T-helper 22 cell (primary cell): ENCODE data around the gene KCNN2.

Source experiments
- DNase-seq: peaks from one replicate; pipeline ENCODE4 v3.0.0-alpha.2; 2020; ENCODE audit warnings: low read depth

KCNN2 gene

DNA sequence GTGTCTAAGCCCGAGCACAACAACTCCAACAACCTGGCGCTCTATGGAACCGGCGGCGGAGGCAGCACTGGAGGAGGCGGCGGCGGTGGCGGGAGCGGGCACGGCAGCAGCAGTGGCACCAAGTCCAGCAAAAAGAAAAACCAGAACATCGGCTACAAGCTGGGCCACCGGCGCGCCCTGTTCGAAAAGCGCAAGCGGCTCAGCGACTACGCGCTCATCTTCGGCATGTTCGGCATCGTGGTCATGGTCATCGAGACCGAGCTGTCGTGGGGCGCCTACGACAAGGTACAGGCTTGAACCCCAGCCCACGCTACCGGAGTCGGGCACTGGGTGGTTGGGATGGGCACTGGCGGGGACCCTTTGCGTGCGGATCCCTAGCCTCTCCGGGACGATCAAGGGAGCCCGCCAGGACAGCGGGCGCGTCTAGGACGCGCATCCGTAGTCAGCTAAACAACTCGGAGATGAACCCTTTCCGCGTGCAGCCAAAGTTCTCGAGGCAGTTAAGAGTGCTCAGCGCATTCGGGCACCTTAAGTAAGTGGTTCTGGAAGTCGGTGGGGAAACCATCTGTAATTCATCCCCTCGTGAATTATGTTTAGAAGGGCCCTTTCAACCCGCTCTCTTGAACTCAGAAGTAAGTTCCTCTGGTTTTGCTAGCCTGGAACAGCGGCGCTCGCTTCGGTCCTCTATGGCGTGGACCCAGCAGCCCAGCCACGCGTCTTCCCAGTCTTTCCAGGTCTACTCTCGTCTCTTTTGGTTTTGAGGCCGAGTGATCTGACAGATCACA, 1.3 kb downstream of the KCNN2 start:
- DNase-seq: no peak

DNA sequence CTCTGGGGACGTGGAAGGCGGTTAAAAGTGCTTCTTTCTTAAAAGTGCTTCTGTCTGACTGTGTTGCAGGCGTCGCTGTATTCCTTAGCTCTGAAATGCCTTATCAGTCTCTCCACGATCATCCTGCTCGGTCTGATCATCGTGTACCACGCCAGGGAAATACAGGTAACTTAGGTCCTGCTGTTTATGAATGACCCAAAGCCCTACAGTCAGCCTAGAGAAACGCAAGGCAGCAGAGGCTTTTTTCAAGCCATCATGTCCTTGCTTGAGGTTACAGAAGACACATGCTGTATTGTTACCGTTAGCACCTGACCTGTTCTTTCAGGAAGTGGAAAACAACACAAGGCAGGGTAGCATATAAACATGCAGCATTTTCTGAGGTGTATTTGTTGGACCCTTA, 2.0 kb downstream of the KCNN2 start:
- DNase-seq: no peak

DNA sequence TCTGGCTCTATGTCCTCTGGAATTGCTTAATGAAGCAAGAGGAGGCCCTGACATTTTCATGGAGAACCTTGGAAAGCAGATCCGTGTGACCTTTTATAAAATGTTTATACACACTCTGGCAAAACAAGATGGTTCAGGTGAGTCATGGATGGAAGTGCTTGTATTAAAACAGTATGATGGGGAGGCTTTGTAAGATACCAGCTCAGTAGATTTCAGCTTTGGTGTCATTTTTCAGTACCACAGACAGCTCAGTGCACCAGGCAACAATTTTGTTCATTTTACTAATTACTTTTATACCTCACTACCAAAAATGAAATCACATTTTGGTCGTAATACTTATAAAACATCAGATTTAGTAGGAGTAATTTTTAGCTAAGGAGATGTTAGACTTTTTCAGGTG, 5.2 kb downstream of the KCNN2 start:
- no peak for DNase-seq

DNA sequence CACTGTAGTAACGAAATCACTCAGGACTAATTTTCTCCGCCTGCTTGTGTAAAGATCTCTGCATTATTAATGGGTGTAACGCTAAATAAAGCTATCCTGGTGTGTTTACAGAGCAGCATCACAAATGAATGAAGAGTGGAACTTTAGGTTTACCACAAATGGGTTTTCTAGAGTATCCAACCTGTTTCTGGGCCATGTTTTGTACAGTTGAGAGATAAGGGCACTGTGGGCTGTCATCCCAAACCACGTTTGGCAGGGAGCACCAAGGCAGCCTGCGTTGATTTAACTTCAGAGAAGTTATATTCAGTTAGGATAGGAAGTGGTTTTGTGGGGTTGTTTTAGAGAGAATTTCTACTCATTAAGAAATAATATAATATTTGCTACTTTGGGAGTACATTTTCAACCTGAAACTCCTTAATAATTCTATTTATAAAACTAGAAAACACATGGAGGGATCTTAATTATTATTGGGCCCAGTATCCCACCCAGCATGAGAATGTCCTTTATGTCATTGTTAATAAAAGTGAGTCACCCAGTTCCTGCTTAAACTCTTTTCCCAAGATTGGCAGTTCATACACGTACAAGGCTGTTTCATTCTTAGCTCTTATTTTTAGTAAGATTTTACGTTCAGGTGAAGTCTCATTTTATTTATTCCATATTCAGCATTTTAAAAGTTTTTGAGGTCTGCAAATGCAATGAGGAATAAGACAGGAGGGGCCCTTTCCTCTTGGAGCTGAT, 8.0 kb downstream of the KCNN2 start:
- no peak for DNase-seq

DNA sequence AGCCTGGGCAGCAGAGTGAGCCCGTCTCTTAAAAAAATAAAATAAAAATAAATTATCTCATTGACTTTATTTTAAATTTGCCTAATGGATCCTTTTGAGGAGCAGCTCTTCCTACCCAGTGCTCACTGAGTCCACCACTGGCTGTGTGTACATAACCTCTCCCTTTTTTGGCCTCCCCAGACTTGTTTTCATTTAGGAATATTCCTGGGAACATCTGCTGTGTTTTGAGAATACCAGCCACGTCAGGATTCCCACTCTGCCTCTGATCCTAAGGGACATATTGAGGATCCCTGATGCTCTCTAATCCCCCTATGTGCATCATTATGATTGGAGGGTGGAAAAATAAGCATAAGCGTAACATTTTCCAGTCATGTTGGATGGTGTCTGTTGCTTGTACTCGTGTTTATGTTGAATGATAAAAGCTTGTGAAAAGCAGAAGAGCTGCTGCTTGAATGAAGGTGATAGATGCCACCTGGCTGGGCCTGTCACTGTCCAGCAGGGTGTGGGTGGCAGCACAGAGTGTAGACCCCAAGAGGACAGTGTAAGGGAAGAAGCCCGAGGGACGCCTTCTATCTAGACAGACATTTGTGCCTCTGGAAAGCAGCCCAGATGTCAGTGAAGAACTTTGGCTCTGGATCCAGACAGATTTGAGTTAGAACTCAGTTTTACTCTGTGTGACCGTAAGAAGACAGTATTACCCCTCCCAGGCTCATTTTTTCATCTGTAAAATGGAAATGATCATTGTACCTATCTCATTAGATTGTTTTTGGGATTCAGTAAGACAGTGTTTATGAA, 15.4 kb downstream of the KCNN2 start:
- DNase-seq: no peak

DNA sequence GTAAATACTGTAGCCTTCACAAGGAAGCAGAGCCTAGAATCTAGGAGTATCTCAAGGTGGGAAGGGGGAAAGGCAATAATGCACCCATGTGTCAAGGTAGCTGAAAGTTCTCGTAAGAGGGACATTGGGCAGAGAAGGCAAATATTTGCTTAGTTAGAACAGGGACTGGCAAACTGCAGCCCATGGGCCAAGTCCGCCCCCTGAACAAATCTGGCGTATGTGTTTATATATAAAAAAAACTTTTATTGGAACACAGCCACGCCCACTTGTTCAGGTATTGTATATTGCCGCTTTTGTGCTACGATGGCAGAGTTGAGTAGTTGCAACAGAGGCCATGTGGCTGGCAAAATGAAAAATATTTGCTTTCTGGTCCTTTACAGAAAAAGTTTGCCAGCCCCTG, 16.1 kb downstream of the KCNN2 start:
- DNase-seq: no peak

DNA sequence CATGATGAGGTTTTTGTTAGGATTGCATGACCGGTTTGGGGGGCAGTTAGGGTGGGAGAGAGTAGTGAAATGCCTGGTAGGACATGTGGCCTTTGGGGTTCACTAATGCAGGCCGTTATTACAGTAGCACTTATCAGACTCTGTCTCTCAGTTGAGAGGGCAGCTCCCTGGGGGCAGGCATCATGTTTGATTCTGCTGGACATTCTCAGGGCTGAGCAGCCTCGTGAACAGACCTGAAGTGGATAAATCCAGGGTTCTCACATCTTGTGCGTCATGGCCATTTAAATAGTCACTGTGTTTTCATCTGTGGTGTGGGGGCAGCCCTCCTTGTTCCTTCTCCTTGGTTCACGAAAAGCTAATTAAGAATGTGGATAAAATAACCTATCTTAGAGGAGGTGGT, 18.9 kb downstream of the KCNN2 start:
- no peak for DNase-seq

DNA sequence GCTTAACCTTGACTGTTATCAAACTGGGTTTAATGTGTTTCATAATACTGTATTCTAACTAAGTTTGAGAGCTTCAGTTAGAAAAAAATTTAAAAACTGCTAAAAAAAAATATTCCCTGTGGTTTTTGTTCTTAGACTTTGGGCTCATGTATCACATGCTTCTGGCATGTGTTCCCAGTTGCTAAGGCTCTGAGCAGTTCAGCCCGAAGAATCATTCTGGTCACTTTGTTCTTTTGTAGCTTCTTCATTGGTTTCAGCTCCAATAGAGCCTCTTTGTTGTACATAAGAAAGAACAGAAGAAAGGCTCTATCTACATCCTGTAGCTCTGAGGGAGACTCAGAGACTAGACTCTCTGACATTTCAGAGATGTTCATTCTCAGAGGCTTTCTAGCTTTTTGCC, 25.6 kb downstream of the KCNN2 start:
- no peak for DNase-seq

DNA sequence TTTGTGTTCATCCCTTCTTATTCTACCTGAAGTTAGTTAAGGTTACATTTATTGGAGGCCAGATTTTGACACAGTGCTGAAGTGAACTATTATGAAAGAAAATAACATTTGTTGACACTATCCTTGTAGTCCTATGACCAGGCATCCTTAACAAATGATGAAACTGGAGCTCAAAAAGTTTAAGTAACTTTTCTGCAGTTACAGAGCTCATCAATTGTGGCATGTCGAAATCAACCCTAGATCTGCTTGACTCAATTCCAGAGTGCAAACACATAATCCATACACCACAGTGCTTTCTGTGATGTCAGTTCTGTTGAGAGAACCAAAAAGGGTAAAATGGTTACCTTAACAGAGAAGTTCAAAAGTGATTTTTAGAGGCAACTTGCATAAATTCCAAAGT, 28.6 kb downstream of the KCNN2 start:
- no peak for DNase-seq

DNA sequence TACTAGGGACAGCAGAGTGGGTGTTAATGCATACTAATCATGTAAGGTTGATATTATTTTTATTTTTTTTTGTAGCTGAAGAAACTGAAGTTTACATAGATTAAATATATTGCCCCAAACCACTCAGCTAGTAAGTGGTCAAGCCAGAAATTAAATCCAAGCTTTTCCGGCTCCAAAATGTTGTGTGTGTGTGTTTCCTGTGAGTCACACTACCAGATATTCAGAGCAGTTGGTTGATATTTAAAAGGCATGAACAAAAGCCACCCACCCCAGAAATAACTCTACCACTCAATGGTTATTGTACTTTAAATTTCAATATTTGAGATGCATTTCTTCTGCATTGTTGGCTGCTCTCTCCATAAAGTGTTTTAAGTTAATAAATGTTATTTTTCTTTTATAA, 29.5 kb downstream of the KCNN2 start:
- DNase-seq: no peak

DNA sequence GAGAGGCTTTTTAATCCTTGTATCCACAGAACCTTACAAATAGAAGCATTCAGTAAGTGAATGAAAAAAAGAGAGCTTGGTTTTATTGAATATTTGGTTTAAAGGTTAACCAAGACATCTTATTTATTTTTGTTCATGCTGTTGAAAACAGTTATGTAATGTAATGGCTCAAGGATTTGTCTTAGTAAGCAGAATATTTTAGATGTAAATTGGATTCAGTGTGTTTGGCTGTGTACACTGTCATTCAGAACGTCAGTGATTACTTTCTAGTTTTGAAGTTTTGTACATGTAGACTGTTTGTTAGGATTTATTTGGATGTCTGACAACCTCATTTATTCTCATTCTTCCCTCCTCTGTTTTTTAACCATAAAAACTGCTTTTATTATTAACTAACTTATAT, 31.3 kb downstream of the KCNN2 start:
- DNase-seq: no peak

DNA sequence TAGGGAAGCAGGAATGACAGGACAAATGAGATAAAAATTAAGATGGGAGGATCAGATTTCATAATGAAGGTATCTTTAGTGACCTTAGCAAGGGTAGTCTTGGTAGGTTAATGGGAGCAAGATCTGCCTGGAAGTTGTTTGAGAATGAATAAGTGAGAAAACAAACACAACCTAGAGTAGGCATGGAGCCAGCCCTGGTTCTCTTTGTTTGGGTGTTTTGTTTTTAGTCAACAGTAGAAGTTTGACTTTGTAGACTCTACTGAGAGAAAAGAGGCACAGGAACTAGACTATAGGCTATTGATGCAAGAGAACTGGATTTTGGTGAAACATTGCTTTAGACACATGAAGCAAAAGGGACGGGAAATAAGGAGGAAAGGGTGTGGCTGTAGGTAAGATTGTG, 40.3 kb downstream of the KCNN2 start:
- DNase-seq: no peak

DNA sequence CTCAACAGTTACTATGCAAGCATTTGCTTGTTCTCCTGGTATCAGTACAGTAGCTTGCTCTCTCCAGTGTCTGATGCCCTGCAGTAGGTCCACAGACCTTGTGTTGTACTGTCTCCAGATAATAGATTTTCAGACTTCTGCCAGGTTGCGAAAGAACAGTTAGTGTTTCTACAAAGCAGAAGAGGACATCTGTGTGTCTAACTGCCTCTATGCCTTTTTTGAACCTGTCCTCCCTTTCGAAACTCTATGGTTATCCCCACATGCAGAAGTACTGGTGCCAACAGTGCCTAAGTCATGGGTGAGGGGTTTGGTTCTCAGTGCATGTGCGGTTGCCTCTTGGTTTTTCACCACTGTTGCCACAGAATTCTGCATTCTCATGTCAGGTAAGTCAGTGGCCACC, 45.9 kb downstream of the KCNN2 start:
- DNase-seq: no peak

DNA sequence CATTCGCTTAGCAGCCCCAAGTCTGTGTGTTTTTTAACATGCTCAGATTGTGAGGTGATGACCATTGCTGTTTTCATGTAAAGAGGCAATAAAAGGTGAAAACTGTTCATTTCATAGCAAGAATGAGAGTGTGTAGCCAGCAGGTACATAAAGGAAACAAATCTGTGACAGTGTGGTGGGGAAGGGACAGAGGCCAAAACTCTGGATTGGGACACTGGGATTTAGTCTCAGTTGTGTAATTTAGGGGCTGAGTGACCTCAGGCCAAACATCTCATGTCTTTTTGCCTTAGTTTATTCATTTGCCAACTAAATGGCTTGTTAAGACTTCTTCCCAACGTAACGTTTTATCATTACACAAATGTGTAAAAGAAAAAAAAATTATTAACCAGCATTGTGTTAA, 47.0 kb downstream of the KCNN2 start:
- DNase-seq: no peak

DNA sequence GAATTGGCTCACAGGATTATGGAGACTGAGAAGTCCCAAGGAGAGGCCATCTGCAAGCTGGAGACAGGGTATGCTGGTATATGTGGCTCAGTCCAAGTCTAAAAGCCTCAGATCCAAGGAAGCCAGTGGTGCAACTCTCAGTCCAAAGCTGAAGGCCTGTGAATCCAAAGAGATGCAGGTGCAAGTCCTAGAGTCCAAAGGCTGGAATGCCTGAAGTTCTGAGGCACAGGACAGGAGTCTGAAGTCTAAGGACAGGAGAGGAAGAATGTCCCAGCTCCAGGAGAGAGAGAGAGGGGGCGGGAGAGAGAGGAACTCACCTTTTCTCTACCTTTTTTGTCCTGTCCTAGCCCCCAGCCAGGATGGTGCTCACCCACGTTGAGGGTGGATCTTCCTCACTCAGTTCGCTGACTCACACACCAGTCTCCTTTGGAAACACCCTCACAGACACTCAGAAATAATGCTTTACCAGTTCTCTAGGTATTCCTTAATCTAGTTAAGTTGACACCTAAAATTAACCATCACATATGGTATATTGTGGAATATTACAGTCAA, 49.6 kb downstream of the KCNN2 start:
- no peak for DNase-seq

DNA sequence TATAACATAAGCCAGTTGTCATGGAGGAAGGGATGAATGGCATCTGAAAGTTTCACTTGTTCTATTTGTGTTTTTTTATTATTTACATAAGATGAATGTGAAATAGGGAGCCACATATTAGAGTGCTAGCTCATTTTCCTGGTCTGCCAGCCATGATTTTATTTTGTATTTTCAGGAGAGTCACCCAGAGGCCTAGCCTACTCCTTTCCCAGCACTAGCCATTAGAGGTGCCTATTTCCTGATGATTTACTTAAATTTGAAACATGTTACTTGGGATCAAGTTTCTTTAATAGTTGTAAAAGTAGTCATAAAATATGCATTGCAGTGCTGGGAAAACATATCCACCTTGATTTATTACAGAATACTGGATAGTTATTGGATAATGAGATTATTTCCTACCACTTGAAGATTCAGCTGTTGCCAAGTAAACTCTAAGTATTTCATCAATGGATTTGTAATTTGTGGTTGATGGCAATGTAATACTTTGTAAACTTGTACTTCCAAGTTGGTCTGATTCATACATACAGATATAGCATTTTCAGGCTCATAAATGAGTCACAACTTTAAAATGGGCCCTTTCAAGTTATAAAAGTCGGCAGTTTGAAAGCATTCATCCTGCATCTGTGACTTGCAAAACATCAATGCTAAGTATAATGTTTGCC, 50.8 kb downstream of the KCNN2 start:
- DNase-seq: no peak

DNA sequence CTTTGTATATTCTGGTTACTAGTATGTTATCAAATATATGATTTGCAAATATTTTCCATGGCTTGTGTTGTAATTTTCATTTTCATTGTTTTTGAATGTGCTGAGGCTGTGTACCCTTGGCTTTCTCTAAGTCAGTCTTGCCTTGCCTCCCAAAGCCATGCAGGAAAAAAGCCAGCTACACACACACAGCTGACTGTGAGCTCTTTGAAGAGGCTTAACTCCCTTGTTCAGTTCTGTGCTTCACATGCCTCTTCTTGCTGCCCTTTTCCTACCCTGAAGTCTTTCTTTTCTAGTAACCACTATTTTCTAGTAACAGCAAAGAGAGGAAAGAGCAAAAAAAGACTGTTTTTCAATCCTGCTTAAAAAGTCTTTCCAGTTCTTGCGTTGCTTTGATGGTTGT, 53.9 kb downstream of the KCNN2 start:
- DNase-seq: no peak

DNA sequence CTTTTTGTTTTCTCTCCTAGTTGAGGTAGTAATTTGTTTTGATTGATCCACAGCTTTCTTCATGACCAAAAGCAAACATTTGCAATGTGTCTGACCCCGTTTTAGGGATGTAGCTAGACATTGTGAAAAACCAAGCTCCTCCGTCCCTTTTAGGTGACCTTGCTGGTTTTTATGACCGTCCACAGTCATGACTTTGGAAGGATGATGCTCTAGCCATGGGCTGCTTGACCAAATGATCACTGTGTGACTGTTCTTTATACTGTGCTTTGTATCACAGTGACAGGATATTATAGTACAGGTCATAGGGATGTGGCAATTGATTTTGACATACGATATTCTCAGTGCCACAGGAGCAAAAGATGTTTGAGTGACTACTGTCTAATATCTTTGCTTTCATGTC, 54.4 kb downstream of the KCNN2 start:
- DNase-seq: no peak

DNA sequence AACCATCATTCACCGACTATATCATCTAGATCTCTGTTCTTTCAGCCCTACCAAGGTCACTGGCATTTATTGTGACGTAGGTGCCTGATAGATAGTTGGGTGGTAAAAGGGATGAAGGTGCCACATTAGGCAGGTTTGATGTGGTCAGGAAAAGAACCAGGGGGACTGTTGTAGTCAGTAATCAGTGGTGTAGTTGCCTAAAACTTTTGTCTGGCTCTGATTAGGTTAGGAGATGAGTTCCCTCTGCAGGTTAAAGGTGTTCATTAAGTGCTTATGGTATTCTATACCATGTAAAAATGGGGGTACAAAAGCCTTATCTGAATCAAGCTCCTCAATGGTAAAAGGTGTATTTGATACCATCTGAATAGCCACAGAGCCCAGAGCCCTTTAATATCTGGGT, 55.6 kb downstream of the KCNN2 start:
- DNase-seq: no peak

DNA sequence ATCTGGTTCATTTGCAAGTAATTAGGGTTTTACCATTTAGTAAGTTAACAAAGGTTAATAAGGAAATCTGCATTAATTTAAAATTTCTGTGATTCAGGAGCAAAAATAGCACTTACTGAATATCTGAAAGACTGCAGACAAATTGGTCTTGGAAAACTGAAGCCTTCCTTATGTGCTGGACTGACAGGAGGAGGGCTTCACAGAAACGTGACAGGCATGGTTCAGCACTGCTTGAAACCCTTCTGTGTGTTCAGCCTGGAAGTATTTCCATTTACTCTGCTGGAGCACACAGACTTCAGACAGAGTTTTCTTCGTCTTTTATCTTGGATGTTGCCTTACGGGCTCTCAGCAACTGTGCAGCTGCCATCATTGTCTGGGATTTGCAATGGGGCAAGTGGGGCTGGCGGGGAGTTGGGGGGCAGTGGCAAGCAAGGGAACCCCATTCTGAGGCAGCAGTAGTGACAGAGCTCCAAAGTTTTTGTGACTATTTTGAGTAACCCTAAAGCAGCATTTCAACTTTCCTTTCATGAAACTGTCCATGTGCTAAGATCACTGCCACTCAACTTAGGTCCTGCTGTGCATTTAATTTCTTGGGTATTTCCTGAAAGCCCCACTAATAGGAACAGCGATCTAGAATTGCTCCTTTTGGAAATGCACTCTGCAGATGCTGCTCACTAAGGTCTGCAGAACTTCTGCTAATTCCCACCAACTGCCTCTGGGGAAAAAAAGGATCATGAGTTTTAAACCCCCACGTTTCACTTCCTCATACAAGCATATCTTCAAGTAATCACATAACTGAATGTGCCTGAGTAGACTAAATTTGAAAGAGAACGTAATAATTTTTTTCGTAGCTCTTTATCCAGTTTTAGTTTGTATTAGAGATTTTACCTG, 56.6 kb downstream of the KCNN2 start:
- no peak for DNase-seq

DNA sequence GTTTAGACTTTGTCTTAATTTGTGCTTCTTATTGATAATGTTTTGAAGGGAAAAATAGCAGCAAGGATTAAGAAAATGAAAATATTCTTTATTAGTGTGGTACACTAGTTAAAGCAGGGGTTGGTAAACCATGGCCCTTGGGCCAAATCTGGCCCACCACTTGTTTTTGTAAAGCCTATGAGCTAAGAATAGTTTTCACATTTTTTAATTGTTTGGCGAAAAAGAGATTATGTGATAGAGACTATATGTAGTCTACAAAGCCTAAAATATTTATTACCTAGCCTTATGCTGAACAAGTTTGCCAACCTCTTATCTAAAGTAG, 57.2 kb downstream of the KCNN2 start:
- no peak for DNase-seq
